ENCODE measurements around the gene OAF.

Gene OAF

GRCh38 chr11:120188371-120188770 lies 22.5 kb upstream of the OAF start:
- TF ChIP-seq ZNF274 (IDR thresholded peaks at IDR 0.05; ENCODE audit: low read depth, low read length) = no peak
- H3K4me3 ChIP-seq (ENCODE audit: low read length) = no peak overlapping the region

DNA sequence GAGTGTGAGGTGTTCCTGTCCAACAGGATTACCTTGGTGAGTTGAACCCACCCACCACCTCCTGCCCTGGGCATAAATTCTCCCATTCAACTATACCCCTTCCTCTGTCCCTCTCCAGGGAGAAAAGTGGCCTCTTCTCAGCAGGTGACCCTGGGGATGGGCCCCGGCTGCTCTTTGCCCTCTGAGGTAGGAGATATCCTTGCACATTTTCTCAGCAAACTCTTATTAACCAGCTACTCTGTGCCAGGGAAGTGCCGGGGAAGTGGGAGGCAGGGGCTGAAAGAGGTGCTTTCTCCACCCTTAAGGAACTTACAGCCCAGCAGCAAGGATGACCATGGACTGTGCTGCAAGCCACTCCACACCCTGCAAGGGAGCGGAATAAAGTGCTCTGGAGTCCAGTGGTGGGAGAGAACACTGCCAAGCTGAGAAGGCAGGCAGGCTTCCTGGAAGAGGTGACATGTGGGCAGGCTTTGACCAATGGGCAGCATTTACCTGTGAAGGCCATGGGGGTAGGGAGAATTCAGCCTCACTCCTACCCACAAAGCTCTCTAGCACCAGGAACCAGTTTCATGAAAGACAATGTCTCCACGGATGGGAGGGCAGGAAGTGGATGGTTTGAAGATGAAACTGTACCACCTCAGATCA lies 21.9 kb upstream of the OAF start:
- H3K4me3 ChIP-seq (ENCODE audit: low read length) = no peak overlapping the region
- TF ChIP-seq ZNF274 (IDR thresholded peaks at IDR 0.05; ENCODE audit: low read depth, low read length) = no peak

- no peak overlapping the region for H3K4me3 ChIP-seq (ENCODE audit: low read length)
- TF ChIP-seq ZNF274 (IDR thresholded peaks at IDR 0.05; ENCODE audit: low read depth, low read length) = no peak
Observed at GRCh38 chr11:120191058-120191457, 19.8 kb upstream of the OAF start.

DNA sequence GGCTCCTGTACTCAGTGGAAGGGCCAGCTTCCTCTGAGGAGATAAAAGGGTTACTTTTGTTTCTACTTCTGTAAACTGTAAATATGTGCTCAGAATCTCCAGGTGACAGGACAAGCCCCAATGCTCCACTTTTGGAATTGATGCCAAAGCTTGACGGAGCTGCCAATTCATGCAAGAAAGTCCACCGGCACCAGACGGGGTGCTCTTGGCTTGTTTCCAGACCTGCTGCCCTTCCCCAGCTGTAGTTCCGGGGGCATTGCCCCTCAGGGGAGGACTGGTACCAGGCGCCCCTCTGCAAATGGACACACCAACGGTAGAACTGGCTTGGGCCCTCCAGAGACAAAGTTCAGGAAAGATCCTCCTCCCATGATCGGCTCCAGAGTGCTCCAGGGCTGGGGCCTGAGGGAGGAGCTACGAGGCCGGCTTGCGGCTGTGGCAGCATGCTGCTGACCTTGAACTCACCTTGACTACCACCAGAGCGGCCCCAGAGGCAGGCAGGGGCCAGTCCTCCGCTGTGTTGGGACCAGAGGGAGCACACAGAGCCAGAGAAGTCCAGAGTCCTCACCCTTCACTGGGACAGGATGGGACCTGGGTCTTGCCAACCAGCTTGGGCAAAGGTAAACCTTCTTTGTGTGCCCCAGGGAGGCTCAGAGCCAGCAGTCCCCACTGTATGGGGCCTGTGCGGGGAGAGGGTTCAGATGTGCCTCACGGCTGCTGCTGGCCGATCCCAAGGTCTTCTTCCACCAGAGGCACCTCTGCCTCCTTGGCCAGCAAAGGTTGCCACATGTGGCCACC lies 17.8 kb upstream of the OAF start:
- H3K4me3 ChIP-seq (ENCODE audit: low read length) = no peak overlapping the region
- no peak for TF ChIP-seq ZNF274 (IDR thresholded peaks at IDR 0.05; ENCODE audit: low read depth, low read length)

DNA sequence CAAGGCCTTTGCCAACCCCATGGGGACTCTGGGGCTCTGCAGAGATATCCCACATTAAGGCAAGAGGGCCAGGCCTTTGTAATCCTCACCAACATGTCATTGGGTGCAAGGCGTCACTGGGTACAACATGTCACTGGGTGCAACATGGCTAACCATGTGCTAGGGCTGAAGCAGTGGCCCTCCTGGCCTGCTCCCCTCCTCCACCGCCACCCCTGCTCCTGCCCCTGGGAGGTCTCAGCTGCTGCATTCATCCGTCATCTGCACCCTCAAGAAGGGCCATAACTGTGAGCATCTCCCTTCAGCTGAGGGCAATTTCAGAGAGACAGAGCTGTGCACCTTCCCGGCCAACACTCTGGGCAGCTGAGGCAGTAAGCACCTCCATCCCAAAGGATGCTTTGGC lies 16.7 kb upstream of the OAF start:
- TF ChIP-seq ZNF274 (IDR thresholded peaks at IDR 0.05; ENCODE audit: low read depth, low read length) = no peak

DNA sequence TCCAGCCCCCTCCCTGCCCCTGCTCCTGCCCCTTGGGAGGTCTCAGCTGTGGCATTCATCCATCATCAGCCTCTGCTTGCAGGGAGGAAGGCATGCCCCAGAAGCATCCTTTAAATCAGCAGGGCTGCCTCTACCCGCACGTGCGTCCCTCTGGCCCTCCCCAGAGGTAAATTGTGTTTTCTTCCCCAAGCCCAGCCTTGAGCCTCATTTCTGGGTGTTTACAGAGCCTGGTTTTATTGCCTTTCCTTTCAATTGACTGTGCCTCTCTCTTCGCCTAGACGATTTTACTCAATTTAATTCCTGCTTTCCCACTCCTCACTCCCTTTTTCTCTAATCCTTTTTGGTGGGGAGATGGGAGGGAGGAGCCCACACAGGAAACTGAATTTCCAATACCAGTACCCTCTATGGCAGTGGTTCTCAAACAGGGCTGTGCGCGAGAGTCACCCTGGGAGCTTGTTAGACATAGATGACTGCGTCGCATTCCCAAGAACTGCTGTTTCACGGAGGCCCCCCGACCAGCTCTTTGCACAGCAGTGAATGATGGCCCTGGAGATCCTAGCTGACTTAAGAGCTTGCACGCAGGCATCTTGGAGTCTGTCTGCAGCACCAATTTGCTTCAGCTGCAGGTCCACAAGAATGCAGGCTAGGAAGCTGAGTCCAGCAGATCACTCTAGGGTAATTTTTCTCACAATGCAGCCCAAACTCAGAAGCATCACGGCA lies 15.1 kb upstream of the OAF start:
- no peak for TF ChIP-seq ZNF274 (IDR thresholded peaks at IDR 0.05; ENCODE audit: low read depth, low read length)
- no peak overlapping the region for H3K4me3 ChIP-seq (ENCODE audit: low read length)

More for the DNA sequence above, 16.7 kb upstream of the OAF start:
- no peak overlapping the region for H3K4me3 ChIP-seq (ENCODE audit: low read length)

DNA sequence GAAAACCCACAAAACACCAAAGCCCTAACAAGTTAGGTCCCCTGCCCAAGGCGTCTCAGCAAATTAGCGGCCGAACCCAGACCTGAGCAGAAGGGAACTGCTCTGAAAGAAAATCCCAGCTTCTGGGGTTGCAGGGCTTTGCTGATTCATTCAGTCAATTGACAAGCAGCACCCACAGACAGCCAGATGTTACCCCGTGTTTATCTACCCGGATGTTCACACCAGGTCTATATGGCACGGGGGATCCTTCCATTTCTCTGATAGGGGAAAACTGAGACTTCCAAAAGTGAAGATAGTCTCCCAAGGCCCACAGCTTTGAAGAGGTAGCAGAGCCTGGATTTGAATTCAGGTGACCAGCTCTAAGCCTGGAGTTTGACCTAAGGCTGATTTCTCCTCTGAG lies 14.0 kb upstream of the OAF start:
- TF ChIP-seq ZNF274 (IDR thresholded peaks at IDR 0.05; ENCODE audit: low read depth, low read length) = no peak
- no peak overlapping the region for H3K4me3 ChIP-seq (ENCODE audit: low read length)

- no peak for TF ChIP-seq ZNF274 (IDR thresholded peaks at IDR 0.05; ENCODE audit: low read depth, low read length)
Observed at GRCh38 chr11:120197251-120197891, 13.5 kb upstream of the OAF start.

DNA sequence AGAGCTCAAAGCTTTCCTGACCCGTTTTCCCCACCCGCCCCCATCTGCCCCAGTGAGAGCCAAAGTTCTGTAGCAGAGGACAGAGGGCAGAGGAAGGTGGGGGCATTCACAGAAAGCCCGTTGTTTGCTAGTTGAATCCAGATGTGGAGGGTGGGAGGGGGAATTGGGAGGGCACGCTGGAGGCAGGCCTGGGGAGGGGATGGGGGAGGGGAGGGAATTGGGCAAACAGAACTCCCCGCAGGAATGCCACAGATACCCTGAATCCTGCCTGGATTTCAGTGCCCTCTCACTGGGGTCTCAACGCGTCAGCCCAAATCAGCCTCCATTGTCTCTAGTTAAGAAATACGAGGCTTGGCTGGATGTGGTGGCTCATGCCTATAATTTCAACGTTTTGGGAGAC lies 12.9 kb upstream of the OAF start:
- no peak for TF ChIP-seq ZNF274 (IDR thresholded peaks at IDR 0.05; ENCODE audit: low read depth, low read length)
- H3K4me3 ChIP-seq (ENCODE audit: low read length) = no peak overlapping the region

More at GRCh38 chr11:120197251-120197891, 13.5 kb upstream of the OAF start:
- no peak overlapping the region for H3K4me3 ChIP-seq (ENCODE audit: low read length)

DNA sequence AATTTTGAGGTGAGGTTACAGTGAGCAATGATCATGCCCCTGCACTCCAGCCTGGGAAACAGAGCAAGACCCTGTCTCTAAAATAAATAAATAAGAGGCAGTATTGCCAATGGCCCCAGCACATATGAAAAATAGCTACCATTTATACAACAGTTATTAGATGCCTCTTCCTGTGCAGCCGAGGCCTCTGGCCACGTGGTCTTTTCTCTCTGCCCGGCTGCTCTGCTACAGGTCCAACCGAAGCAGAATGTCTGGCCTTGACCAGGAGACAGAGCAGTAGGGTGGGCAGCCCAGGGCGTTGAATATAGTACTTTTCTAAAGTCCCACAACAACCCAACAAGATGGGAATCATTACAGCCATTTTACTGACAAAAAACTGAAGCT lies 12.4 kb upstream of the OAF start:
- TF ChIP-seq ZNF274 (IDR thresholded peaks at IDR 0.05; ENCODE audit: low read depth, low read length) = no peak
- no peak overlapping the region for H3K4me3 ChIP-seq (ENCODE audit: low read length)

DNA sequence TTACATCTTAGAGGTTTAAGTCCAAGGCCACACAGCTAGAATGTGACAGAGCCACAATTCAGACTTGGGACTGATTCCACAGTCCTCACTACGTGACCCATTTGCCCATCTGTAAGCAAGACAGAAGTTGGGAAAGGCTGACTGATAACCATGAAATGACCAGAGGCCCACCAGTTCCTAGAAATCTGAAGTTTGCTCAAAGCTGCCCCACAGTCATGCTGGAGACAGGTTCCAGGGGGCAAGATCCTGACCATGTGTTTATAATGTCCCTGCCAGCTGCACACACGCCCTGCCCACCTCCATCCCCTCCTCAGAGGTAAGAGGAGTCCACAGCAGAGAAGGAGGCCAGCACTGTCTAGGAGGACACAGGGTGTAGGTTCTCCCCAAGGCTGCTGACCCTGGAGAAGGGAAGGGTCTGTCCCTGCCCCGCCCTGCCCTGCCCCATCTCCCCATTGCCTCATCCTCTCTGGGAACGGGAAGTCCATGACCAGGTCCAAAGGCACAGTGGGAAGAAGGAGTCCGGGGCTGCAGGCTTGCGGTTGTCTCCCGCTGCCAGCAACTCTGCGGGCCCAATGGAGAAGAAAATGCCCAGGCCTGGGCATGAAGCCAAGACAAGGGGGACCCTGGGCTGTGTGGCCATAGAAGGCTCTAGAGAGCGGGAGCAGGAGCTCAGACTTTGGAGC lies 11.9 kb upstream of the OAF start:
- TF ChIP-seq ZNF274 (IDR thresholded peaks at IDR 0.05; ENCODE audit: low read depth, low read length) = no peak
- no peak overlapping the region for H3K4me3 ChIP-seq (ENCODE audit: low read length)

DNA sequence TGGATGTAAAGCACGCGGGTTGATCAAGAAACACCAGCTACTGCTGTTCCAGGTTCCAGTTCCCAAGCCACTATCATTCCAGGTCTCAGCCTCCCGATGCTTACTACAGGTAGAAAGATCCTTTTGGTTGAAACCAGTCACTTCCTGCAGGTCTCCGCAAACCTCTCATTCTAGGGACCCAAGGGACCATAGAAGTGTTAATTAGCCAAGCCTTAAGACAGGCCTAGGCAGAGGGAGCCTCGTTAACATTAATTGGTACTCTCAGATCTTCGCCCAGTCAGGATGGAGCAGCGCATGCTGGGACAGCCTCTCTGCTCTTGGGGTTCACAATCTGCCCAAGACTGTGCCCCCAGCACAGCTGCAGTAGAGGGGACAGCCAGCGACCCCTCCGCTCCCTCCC lies 11.2 kb upstream of the OAF start:
- no peak for TF ChIP-seq ZNF274 (IDR thresholded peaks at IDR 0.05; ENCODE audit: low read depth, low read length)
- no peak overlapping the region for H3K4me3 ChIP-seq (ENCODE audit: low read length)

DNA sequence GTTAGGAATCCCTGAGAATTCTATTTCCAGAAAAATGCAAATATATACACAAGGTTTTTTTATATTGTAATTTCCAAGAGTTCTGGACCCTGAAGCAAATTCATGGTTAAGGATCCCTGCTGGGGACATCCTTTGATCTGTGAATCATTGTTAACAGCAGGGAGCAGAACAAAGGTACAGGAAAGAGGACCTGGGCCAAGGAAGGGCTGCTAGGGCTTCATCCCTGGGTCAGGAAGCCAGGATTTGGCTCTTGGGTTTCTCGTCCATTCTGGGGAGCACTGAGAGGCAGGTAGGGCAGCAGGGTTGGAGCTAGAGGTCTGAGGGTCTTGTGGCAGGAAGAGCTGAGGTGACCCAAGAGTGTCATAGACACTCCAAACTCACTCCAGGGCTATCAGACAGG lies 10.2 kb upstream of the OAF start:
- TF ChIP-seq ZNF274 (IDR thresholded peaks at IDR 0.05; ENCODE audit: low read depth, low read length) = no peak

GRCh38 chr11:120201653-120202052 lies 9.2 kb upstream of the OAF start:
- no peak for TF ChIP-seq ZNF274 (IDR thresholded peaks at IDR 0.05; ENCODE audit: low read depth, low read length)
- H3K4me3 ChIP-seq (ENCODE audit: low read length) = no peak overlapping the region

More for the DNA sequence above, 10.2 kb upstream of the OAF start:
- H3K4me3 ChIP-seq (ENCODE audit: low read length) = no peak overlapping the region

Data from GM08714 (cell line).